ENCODE measurements around the gene NDST1. TPM values are rescaled to one million over a fixed set of nuclear protein-coding genes. Genes with fewer than 3 reads are reported as not detected.

Gene NDST1
- total and polyA plus RNA-seq, 2 of the 8 experiments (the other 6 are each of a cell fraction or from before 2014, with no cell fraction given) = 27.0 to 72.0 TPM

DNA sequence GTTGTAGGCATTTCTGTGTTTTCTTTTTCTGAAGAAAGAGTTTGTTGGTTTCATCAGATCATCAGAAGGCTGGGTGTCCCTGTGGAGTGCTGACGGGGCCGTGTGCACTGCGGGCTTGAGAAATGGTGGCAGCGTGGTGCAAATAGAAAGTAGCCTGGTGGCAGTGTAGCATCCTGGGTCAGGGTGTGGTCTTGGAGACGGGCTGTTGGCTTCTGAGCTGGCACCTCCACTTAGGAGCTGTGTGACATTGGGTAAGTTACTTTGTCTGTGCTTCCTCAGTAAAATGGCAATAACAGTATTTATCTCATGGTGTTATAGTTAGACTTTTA lies 10.0 kb upstream of the NDST1 start (continued):
- no peak for TF ChIP-seq SP4 (IDR thresholded peaks at IDR 0.05; ENCODE audit: low read length)
- no peak for TF ChIP-seq KDM5A (IDR thresholded peaks at IDR 0.05; ENCODE audit: low read length)
- TF ChIP-seq, protein P1, sequence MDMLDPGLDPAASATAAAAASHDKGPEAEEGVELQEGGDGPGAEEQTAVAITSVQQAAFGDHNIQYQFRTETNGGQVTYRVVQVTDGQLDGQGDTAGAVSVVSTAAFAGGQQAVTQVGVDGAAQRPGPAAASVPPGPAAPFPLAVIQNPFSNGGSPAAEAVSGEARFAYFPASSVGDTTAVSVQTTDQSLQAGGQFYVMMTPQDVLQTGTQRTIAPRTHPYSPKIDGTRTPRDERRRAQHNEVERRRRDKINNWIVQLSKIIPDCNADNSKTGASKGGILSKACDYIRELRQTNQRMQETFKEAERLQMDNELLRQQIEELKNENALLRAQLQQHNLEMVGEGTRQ (IDR thresholded peaks at IDR 0.05; ENCODE audit: low read length) = no peak
- no peak for TF ChIP-seq TCF12 (IDR thresholded peaks at IDR 0.05; ENCODE audit: low read depth, low read length)
